Gastrocnemius medialis (tissue), 4 donors: ENCODE results near the gene CSTF3. TPM values are rescaled to one million over a fixed set of nuclear protein-coding genes. Genes with fewer than 3 reads are reported as not detected.

Source experiments
- ATAC-seq, 2 donors: fragments of 150-250 bp; one replicate each; pipeline ENCODE4 v1.9.1; 2016
- DNase-seq, 2 donors: peaks; one replicate each; pipeline ENCODE4 v3.0.0-alpha.2; 2019
- H3K27ac ChIP-seq, 4 donors: fragments of 200-600 bp; sonication (generic); 1 replicate in 1 of 4; 2 replicates in 3 of 4; pipeline ENCODE4 v1.5.1; 2016 to 2018; ENCODE audit warnings: mild to moderate bottlenecking in 2 of 4, moderate library complexity in 1 of 4
- H3K27me3 ChIP-seq, 3 donors: fragments of 200-600 bp; sonication (generic) in 2 of 3; 1 replicate in 1 of 3; 2 replicates in 2 of 3; pipeline versions ENCODE4 v1.5.1 to v1.6.0; 2016 to 2019; ENCODE audit warnings: mild to moderate bottlenecking in 1 of 3, moderate library complexity in 1 of 3
- H3K36me3 ChIP-seq, 2 donors: fragments of 200-600 bp; sonication (generic) in 1 of 2; one replicate each; pipeline ENCODE4 v1.5.1; 2017 to 2018
- H3K4me1 ChIP-seq, 2 donors: fragments of 200-600 bp; sonication (generic) in 1 of 2; one replicate each; pipeline ENCODE4 v1.5.1; 2016 to 2017; ENCODE audit warnings: mild to moderate bottlenecking in 2 of 2
- H3K4me3 ChIP-seq, 4 donors: fragments of 200-600 bp; sonication (generic) in 3 of 4; 1 replicate in 1 of 4; 2 replicates in 3 of 4; pipeline ENCODE4 v1.5.1; 2016 to 2019; ENCODE audit warnings: mild to moderate bottlenecking in 2 of 4
- H3K9me3 ChIP-seq, 3 donors: fragments of 200-600 bp; sonication (generic) in 2 of 3; 1 replicate in 1 of 3; 2 replicates in 2 of 3; pipeline ENCODE4 v1.5.1; 2016 to 2019
- CTCF ChIP-seq, 5 experiments: fragments of 450-650 bp in 3 of 5; fragments of 200-600 bp in 2 of 5; sonication (generic) in 2 of 5; IDR thresholded peaks in 4 of 5; conservative IDR thresholded peaks in 1 of 5; 1 replicate in 4 of 5; 2 replicates in 1 of 5; pipeline ENCODE4 v1.5.1; 2016 to 2019; ENCODE audit warnings: antibody characterized with exemption in 5 of 5, mild to moderate bottlenecking in 3 of 5, moderate library complexity in 3 of 5
- POLR2A ChIP-seq, 2 donors: fragments of 450-650 bp; IDR thresholded peaks; one replicate each; pipeline ENCODE4 v1.6.1; 2017; ENCODE audit warnings: antibody characterized with exemption in 2 of 2, mild to moderate bottlenecking in 2 of 2, moderate library complexity in 2 of 2
- in situ Hi-C, 4 donors: fragments of 200-750 bp; cut with MboI; loops; one replicate each; pipeline versions ENCODE4 v1.15.0 to v1.8.0; 2017; ENCODE audit warnings: low sequenced_read_pairs in 4 of 4
- intact Hi-C: fragments of 100-400 bp; cut with DNase I; formaldehyde crosslinking; loops from one replicate; pipeline ENCODE4 v1.15.1; 2023; ENCODE audit warnings: low total_unique reads
- total RNA-seq, 4 donors: library from RNA; depleted of rRNA; stranded (reverse); fragments of >200 nt; gene quantifications; one replicate each; pipeline versions ENCODE4 v1.1.0 to v1.2.3, GENCODE V29; 2016

Gene CSTF3
- total RNA-seq, 4 donors from 2014 or later, result 3.3 to 9.5 (median 6.1) TPM

GRCh38 chr11:33040033-33040861, 121.0 kb downstream of the CSTF3 start:
- H3K27ac ChIP-seq, result peak overlapping the region; percentile 90 to 95 (median 94)
- ATAC-seq (peak; percentile 17 to 23), DNase-seq (no peak)
- in situ Hi-C loops (loop anchor here in 1 of 4 donors (25.0 kb wide), 1 partner anchor 453 kb away; the partner anchor contains the start of gene EIF3M), intact Hi-C loops (no loop called here)
- no peaks in the 10 kb centered on the region for H3K27me3 ChIP-seq
- H3K36me3 ChIP-seq, result no peaks in the 10 kb centered on the region
- H3K4me3 ChIP-seq, result peak overlapping the region; percentile 79 to 97 (median 91)
- H3K9me3 ChIP-seq, result no peaks in the 10 kb centered on the region
- peaks cover 6 to 15% of the 10 kb centered on the region in 2 donors for H3K4me1 ChIP-seq
- TF ChIP-seq CTCF (IDR thresholded peaks at IDR 0.05 in 4 of 5, conservative IDR thresholded peaks at IDR 0.05 in 1 of 5) (no peak), POLR2A (IDR thresholded peaks at IDR 0.05) (no peak)

GRCh38 chr11:33039274-33040032, 121.8 kb downstream of the CSTF3 start, which contains the start of gene TCP11L1:
Gene TCP11L1 (plus strand): TSS chr11:33039572. CDS start chr11:33043774, 4,202 bp downstream.
- peak within 1 kb of the TSS; percentile 79 to 97 (median 91) for H3K4me3 ChIP-seq
- in situ Hi-C loops (loop anchor here in 2 of 4 donors (10.0 to 25.0 kb wide), 2 partner anchors 145 to 452 kb away; partner anchors contain the start of genes EIF3M (in 1 of the 2) and QSER1 (in 1 of the 2)), intact Hi-C loops (loop anchor here (1.0 to 2.0 kb wide), 3 partner anchors 24 to 147 kb away; partner anchors contain the start of genes CSTF3, DEPDC7 and QSER1)
- no peaks in the 10 kb centered on the region for H3K9me3 ChIP-seq
- H3K4me1 ChIP-seq, result peaks cover 6 to 15% of the 10 kb centered on the region in 2 donors
- peak; percentile 94 to 95 for ATAC-seq
- TF ChIP-seq POLR2A (IDR thresholded peaks at IDR 0.05) (peak; percentile 51 to 64), CTCF (IDR thresholded peaks at IDR 0.05 in 4 of 5, conservative IDR thresholded peaks at IDR 0.05 in 1 of 5) (no peak)
- H3K36me3 ChIP-seq, result no peaks in the 10 kb centered on the region
- DNase-seq, result peak; percentile 83 to 88
- no peaks in the 10 kb centered on the region for H3K27me3 ChIP-seq
- H3K27ac ChIP-seq, result peak within 1 kb of the TSS; percentile 90 to 95 (median 94)

DNA sequence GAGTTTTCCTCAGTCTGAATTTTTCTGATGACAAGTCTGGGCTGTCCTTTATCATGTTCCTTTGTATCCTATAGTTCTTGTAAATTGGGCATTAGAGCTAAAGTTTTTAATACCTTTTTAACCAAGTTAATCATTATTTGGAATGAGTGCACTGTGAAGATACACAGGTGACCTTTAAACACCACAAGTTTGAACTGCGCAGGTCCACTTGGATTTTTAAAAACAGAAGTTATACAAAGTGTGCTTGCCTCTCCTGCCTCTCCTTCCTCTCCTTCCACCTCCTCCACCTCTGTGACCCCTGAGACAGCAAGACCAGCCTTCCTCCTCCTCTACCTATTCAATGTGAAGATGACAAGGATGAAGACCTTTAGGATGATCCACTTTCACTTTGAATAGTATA, 126.3 kb downstream of the CSTF3 start:
- Histone ChIP-seq H3K36me3 (peaks cover 0 to 13% of the 10 kb centered on the region in 2 donors), H3K4me1 (peaks cover under 1 to 6% of the 10 kb centered on the region in 2 donors), H3K27me3 (no peaks in the 10 kb centered on the region), H3K27ac (no peak overlapping the region), H3K9me3 (no peaks in the 10 kb centered on the region), H3K4me3 (no peak overlapping the region)
- no peak for DNase-seq
- intact Hi-C loops, result no loop called here
- TF ChIP-seq CTCF (IDR thresholded peaks at IDR 0.05 in 4 of 5, conservative IDR thresholded peaks at IDR 0.05 in 1 of 5) (no peak), POLR2A (IDR thresholded peaks at IDR 0.05) (no peak)
- ATAC-seq, result no peak
- in situ Hi-C loops, result loop anchor here in 2 of 4 donors (10.0 to 25.0 kb wide), 2 partner anchors 140 to 448 kb away; partner anchors contain the start of genes EIF3M (in 1 of the 2) and QSER1 (in 1 of the 2)

Other genes starting within 250 kb of the CSTF3 start
- gene DEPDC7, start 145.6 kb downstream of the CSTF3 start, total RNA-seq, result 1 to 10 TPM; 2.0 to 5.8 (median 2.8) TPM
- 10 to 100 TPM in 3 of 4 donors, 1 to 10 TPM in 1; 8.3 to 22.4 (median 19.0) TPM for gene TCP11L1, start 121.9 kb downstream of the CSTF3 start, total RNA-seq
- gene HIPK3, start 95.9 kb upstream of the CSTF3 start, total RNA-seq, result 100 to 1,000 TPM in 2 of 4 donors, 10 to 100 TPM in 2; 85.2 to 283 (median 126) TPM
- gene KIAA1549L, start 214.6 kb upstream of the CSTF3 start, total RNA-seq, result under 1 TPM in 1 of 4 donors, not detected in 3; 0.09 TPM